IPS-18a (cell line): ENCODE measurements around the gene EFNB1.

Source experiments
- H3K27ac ChIP-seq: one replicate; pipeline ENCODE4 v1.5.1; 2013; ENCODE audit warnings: low read length
- H3K27me3 ChIP-seq: one replicate; pipeline ENCODE4 v1.6.1; 2013; ENCODE audit warnings: mild to moderate bottlenecking, low read length; ENCODE audit not compliant: control insufficient read depth, insufficient read depth
- H3K36me3 ChIP-seq: one replicate; pipeline ENCODE4 v1.6.1; 2013; ENCODE audit warnings: low read depth, low read length; ENCODE audit not compliant: control insufficient read depth
- H3K4me1 ChIP-seq: one replicate; pipeline ENCODE4 v1.6.1; 2013; ENCODE audit warnings: low read depth, low read length; ENCODE audit not compliant: control insufficient read depth
- H3K4me3 ChIP-seq: one replicate; pipeline ENCODE4 v1.5.1; 2013; ENCODE audit warnings: low read length
- H3K9ac ChIP-seq: one replicate; pipeline ENCODE4 v1.6.1; 2013; ENCODE audit warnings: mild to moderate bottlenecking, low read length, moderate library complexity
- H3K9me3 ChIP-seq: one replicate; pipeline ENCODE4 v1.6.1; 2013; ENCODE audit warnings: low read depth, low read length; ENCODE audit not compliant: control insufficient read depth

Gene EFNB1

DNA sequence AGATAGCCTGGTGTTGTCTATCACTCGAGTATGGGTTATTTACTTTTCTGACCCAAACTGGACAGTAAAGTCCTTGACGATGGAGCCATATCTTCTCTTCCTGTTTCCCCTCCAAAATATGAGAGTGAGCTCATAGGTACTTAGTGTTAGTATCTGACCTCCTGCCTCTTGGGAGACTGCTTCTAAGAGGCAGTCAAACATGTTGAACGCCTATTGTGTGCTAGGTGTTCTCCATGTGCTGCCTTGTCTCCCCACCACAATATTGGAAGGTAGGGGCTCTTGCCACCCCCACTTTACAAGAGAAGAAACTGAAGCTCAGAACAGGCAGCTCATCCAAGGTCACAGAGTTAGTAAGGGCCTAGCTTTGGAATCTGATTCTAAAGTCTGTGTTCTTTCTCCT is 8.3 kb downstream of the EFNB1 start:
- Histone ChIP-seq H3K4me1 (peaks cover 15% of the 10 kb centered on the region), H3K36me3 (peaks cover 14% of the 10 kb centered on the region), H3K27ac (no peak overlapping the region), H3K27me3 (peaks cover 44% of the 10 kb centered on the region), H3K4me3 (no peak overlapping the region), H3K9me3 (no peaks in the 10 kb centered on the region), H3K9ac (no peak overlapping the region)

DNA sequence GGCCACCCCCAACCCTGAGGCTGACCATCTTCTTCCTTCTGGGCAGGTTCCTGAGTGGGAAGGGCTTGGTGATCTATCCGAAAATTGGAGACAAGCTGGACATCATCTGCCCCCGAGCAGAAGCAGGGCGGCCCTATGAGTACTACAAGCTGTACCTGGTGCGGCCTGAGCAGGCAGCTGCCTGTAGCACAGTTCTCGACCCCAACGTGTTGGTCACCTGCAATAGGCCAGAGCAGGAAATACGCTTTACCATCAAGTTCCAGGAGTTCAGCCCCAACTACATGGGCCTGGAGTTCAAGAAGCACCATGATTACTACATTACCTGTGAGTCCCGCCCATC is 9.7 kb downstream of the EFNB1 start:
- Histone ChIP-seq H3K4me3 (no peak overlapping the region), H3K36me3 (peaks cover 19% of the 10 kb centered on the region), H3K9me3 (no peaks in the 10 kb centered on the region), H3K9ac (no peak overlapping the region), H3K27ac (no peak overlapping the region), H3K4me1 (peaks cover 13% of the 10 kb centered on the region), H3K27me3 (peaks cover 30% of the 10 kb centered on the region)

DNA sequence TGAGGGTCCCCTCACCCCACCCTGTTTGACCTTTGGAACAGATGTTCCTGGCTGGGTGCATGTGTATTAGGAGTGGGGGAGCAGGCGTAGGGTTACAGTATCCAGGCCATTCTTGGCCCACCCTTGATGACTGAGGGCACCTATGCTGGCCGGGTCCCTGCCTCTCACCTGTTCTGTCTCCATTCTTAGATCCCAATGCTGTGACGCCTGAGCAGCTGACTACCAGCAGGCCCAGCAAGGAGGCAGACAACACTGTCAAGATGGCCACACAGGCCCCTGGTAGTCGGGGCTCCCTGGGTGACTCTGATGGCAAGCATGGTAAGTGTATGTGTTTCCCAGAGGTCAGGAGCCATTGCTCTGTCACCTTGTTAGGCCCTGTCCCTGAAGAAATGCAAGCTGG is 10.9 kb downstream of the EFNB1 start:
- H3K36me3 ChIP-seq = peaks cover 19% of the 10 kb centered on the region
- no peaks in the 10 kb centered on the region for H3K9me3 ChIP-seq
- H3K27me3 ChIP-seq = peaks cover 18% of the 10 kb centered on the region
- peaks cover 13% of the 10 kb centered on the region for H3K4me1 ChIP-seq
- H3K4me3 ChIP-seq = no peak overlapping the region
- no peak overlapping the region for H3K9ac ChIP-seq
- no peak overlapping the region for H3K27ac ChIP-seq

DNA sequence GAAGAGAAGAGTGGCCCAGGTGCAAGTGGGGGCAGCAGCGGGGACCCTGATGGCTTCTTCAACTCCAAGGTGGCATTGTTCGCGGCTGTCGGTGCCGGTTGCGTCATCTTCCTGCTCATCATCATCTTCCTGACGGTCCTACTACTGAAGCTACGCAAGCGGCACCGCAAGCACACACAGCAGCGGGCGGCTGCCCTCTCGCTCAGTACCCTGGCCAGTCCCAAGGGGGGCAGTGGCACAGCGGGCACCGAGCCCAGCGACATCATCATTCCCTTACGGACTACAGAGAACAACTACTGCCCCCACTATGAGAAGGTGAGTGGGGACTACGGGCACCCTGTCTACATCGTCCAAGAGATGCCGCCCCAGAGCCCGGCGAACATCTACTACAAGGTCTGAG is 11.4 kb downstream of the EFNB1 start:
- Histone ChIP-seq H3K9me3 (no peaks in the 10 kb centered on the region), H3K4me1 (peaks cover 15% of the 10 kb centered on the region), H3K27ac (no peak overlapping the region), H3K27me3 (peaks cover 13% of the 10 kb centered on the region), H3K36me3 (peaks cover 19% of the 10 kb centered on the region), H3K9ac (no peak overlapping the region), H3K4me3 (no peak overlapping the region)

DNA sequence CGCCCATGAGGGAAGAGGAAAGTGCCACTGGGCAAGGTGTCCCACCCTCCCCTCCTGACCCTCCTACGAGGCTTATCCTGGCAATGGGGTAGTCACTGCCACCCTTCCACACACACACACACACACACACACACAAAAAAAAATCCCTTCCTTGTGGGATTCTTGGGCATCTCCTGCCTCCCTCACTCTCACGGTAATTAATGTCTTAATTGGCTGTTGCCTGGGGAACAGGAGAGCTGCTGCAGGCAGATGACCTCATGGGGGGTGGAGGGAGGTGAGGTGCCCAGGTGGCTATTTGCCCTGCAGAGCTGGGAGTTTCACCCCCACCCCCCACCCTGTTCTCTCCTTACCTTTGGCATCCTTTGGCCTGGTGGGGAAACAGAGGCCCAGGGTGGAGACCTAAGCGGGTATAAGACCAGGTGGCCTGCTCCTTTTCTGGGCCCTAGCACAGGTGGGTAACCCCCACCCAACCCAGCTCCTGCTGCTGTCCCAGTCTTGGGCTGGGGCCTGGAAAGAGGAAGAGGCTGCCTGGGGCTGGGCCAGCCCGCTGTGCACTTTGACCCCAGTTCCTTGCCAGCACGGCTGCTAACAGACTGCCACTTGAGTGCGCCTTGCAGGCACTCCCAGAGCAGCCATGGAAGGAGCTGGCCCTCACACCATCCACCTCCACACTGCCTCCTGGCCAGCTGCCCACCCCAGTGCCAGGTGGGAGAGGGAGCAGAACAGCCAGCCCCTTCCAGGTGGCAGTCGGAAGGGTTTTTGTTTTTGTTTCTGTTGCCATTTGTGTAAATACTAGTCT is 12.6 kb downstream of the EFNB1 start:
- Histone ChIP-seq H3K9me3 (no peaks in the 10 kb centered on the region), H3K36me3 (peaks cover 19% of the 10 kb centered on the region), H3K9ac (no peak overlapping the region)

DNA sequence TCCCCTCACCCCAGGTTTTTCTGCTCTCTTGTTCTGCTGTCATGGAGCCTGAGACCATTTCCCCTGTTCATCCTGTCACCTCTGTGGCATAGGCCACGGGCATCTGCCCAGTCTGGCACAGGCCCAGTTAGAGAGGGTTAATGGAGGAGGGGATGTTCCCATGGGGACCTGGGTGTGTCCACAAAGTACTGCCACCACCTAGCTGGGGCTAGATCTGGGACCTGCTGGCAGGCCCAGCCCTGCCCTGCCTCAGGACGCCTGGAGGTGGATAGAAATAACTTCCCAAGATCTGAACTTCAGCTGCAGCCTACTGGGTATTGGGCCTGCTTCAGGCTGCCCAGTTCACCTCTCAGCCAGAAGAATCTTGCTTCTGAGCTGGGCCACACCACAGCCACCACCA is 13.5 kb downstream of the EFNB1 start:
- Histone ChIP-seq H3K36me3 (peaks cover 19% of the 10 kb centered on the region), H3K4me3 (no peak overlapping the region), H3K4me1 (peaks cover 31% of the 10 kb centered on the region), H3K27ac (no peak overlapping the region), H3K9ac (no peak overlapping the region), H3K27me3 (peaks cover 2% of the 10 kb centered on the region), H3K9me3 (no peaks in the 10 kb centered on the region)

More for the DNA sequence above, 12.6 kb downstream of the EFNB1 start:
- H3K27me3 ChIP-seq = peaks cover 1% of the 10 kb centered on the region
- no peak overlapping the region for H3K4me3 ChIP-seq
- H3K4me1 ChIP-seq = peaks cover 23% of the 10 kb centered on the region
- H3K27ac ChIP-seq = no peak overlapping the region

DNA sequence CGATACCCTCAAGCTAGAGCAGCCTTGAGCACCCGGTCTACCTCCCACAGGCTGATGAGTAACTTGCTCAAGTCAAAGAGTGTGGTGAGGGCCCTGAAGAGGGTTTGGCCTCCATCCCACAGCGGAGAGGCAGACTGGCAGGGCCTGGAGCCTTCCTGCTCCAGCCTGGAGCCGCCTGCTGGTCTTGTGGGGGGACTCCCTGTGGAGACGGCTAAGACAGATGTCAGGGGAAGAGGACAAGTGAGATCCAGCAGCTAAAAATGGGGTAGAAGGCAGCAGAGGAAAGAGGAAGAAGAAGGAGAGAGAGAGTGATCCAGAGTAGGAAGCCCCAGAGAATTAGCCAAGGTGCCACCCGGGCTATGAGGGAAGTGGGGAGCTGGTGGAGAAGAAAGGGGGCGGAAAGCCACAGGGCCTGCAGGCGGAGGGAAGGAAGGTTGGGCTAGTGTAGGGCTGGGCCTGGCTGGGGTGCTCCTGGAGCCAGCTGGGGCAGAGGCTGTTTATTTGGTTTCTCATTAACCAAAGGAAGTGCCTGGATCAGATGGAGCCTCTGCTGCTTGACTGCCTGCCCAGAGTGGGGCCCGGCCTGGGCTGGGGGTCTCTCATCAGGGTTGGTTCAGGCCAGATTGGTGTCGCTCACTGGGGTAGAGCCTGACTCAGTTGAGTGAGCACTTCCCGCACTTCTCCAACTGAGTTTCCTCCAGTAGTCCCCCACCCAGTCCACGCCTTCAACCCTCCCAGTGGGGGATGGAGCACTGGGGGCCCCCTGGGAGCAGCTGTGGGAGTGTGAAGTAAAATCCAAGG is 14.2 kb downstream of the EFNB1 start:
- no peaks in the 10 kb centered on the region for H3K9me3 ChIP-seq
- H3K36me3 ChIP-seq = peaks cover 19% of the 10 kb centered on the region
- H3K4me1 ChIP-seq = peaks cover 36% of the 10 kb centered on the region
- H3K27ac ChIP-seq = no peak overlapping the region
- peaks cover 8% of the 10 kb centered on the region for H3K27me3 ChIP-seq
- H3K9ac ChIP-seq = no peak overlapping the region
- H3K4me3 ChIP-seq = no peak overlapping the region

DNA sequence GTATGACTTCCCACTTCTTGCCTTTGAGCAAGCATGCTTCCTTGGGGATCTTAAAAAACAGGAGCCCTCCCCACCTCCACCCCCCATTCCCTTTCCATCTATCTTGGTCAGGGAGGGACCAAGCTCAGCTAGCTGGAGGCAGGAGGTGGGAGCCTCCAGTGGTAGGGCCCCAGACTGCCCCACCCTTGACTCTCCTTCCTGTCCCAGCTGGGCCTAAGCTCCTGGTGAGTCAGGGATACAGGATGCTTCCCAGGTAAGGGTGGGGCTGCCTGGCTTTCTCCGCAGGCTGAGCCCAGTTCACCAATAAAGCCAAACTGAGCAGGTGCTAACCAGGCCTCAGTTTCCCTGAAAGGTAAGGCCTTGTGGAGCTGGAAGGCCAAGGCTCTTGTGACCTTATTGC is 15.2 kb downstream of the EFNB1 start:
- peaks cover 19% of the 10 kb centered on the region for H3K36me3 ChIP-seq
- H3K27me3 ChIP-seq = peaks cover 18% of the 10 kb centered on the region
- no peak overlapping the region for H3K4me3 ChIP-seq
- H3K4me1 ChIP-seq = peaks cover 37% of the 10 kb centered on the region
- H3K9me3 ChIP-seq = no peaks in the 10 kb centered on the region
- no peak overlapping the region for H3K27ac ChIP-seq
- no peak overlapping the region for H3K9ac ChIP-seq

DNA sequence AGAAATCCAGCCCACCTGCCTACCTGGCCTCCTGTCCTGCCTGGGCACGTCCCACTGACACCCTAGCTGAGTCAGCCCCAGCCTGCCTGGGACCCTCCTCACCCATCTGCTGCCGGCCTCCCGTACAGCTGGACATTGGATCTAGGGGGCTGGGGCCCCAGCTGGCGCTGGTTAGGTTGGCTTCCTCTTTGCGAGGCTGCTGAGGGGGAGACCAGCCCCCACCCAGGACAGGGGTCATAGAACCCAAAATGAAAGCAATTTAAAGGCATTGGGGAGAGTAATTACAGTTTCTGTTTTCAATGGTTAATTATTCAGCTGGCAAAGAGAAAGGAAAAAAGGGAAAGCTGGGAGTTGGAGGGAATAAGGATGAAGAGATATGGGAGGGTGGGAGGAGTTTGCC is 15.8 kb downstream of the EFNB1 start:
- no peak overlapping the region for H3K9ac ChIP-seq
- H3K4me3 ChIP-seq = no peak overlapping the region
- no peaks in the 10 kb centered on the region for H3K9me3 ChIP-seq
- peaks cover 39% of the 10 kb centered on the region for H3K4me1 ChIP-seq
- H3K36me3 ChIP-seq = peaks cover 18% of the 10 kb centered on the region
- H3K27me3 ChIP-seq = peaks cover 24% of the 10 kb centered on the region
- H3K27ac ChIP-seq = no peak overlapping the region

DNA sequence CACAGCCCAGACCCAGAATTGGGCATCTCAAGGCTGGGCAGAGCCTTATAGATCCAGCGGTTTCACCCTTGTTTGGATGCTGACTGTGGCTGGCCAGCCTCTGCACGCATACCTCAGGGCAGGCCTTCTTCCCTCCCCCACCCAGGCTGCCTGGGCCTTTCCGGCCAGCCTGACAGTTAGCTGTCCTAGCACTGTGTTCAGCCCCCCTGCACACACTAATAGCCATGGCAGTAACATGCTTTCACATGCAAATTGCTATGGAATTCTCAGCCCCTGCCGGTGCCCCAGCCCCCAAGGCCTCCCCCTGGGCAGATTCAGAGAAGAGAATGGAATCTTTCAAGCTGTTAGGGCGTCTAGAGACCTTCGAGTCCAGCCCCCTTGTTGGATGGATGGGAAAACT is 17.7 kb downstream of the EFNB1 start:
- H3K9ac ChIP-seq = peak overlapping the region; percentile 14
- H3K27ac ChIP-seq = no peak overlapping the region
- H3K9me3 ChIP-seq = no peaks in the 10 kb centered on the region
- H3K36me3 ChIP-seq = peaks cover 5% of the 10 kb centered on the region
- H3K4me3 ChIP-seq = peak overlapping the region; percentile 26
- H3K4me1 ChIP-seq = peaks cover 42% of the 10 kb centered on the region
- H3K27me3 ChIP-seq = peaks cover 24% of the 10 kb centered on the region

DNA sequence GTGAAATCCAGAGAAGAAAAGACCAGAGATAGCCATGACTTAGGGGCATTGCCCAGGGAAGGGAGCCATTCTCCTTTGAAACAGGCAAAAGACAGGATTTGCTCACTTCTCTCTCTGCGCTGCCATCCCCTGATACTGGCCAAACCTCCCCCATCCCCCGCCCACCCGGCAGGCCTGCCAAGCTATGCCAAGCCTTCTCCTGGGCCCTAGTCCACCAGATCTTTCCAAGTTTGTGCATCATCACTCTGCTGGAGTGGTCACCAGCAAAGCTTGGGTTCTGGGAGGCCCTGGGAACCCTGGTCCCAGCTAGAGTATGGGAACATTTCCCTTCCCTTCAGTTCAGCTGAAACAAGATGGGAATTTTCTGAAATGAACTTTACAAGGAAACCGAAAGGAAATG is 18.4 kb downstream of the EFNB1 start:
- peak overlapping the region; percentile 26 for H3K4me3 ChIP-seq
- H3K27ac ChIP-seq = no peak overlapping the region
- H3K36me3 ChIP-seq = peaks cover 4% of the 10 kb centered on the region
- H3K27me3 ChIP-seq = peaks cover 24% of the 10 kb centered on the region
- H3K9ac ChIP-seq = no peak overlapping the region
- H3K4me1 ChIP-seq = peaks cover 47% of the 10 kb centered on the region
- H3K9me3 ChIP-seq = no peaks in the 10 kb centered on the region
